Cardiac fibroblast (primary cell): ENCODE measurements around the gene LCLAT1.
"Not testable (repeated sequence)": the region's sequence is repeated elsewhere in the genome, so short reads cannot be mapped to it uniquely, and the experiment has no call there.

Source experiments
- DNase-seq, 2 donors: peaks; one replicate each; pipeline versions ENCODE4 v3.0.0 to v3.0.0-alpha.2; 2010; ENCODE audit warnings: low read depth in 2 of 2
- H3K4me3 ChIP-seq, 2 donors: replicated peaks in 1 of 2; 1 replicate in 1 of 2; 2 replicates in 1 of 2; pipeline ENCODE4 v1.5.1; 2011; ENCODE audit warnings: low read depth in 2 of 2, low read length in 2 of 2, mild to moderate bottlenecking in 2 of 2, moderate library complexity in 1 of 2
- CTCF ChIP-seq: IDR thresholded peaks from one replicate; pipeline ENCODE4 v1.5.1; 2011; ENCODE audit warnings: low read depth, mild to moderate bottlenecking, low read length, inconsistent platforms

The LCLAT1 gene

GRCh38 chr2:30493440-30493839 is 46.4 kb downstream of the LCLAT1 start:
- no peak overlapping the region for H3K4me3 ChIP-seq
- DNase-seq: no peak
- TF ChIP-seq CTCF: no peak

GRCh38 chr2:30495896-30496295 is 48.9 kb downstream of the LCLAT1 start:
- not testable (repeated sequence) for H3K4me3 ChIP-seq, DNase-seq

- no peak overlapping the region for H3K4me3 ChIP-seq
- DNase-seq: no peak
- no peak for TF ChIP-seq CTCF
Measured at GRCh38 chr2:30499681-30500080, 52.6 kb downstream of the LCLAT1 start.

GRCh38 chr2:30500699-30501098 is 53.7 kb downstream of the LCLAT1 start:
- no peak for DNase-seq
- H3K4me3 ChIP-seq: no peak overlapping the region
- no peak for TF ChIP-seq CTCF

GRCh38 chr2:30502310-30502709 is 55.3 kb downstream of the LCLAT1 start:
- no peak overlapping the region for H3K4me3 ChIP-seq
- no peak for DNase-seq
- no peak for TF ChIP-seq CTCF

DNA sequence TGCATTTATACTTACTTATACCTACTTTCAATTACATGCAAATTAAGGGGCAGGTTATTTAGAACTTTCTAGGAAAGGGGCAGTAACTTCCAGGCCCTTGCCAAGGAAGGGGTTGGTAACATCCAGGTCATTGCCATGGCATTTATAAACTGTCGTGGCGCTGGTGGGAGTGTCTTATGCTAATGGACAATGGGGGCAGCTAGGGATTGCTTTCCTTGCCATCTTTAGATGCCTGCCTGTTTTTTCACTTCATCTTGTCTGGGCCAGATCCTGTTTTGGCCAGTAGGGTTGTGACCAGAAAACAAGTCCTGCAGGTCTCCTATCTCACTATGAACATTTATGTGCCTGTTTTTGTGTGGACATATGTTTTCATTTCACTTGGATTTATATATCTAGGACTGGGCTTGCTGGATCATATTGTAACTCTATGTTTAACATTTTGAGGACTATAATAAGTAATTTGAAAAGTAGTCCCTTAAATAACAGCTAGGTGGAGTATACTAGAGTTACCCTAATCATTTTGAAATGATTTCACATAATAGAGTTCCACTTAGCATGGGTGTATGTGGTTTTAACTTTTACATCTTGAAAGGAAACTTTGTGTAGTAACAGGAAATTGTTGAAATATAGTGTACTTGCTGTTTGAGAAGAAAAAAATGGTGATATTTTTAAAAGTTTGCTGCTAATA is 56.1 kb downstream of the LCLAT1 start:
- no peak overlapping the region for H3K4me3 ChIP-seq
- peak; percentile 27 for DNase-seq
- peak; percentile 24 for TF ChIP-seq CTCF

- H3K4me3 ChIP-seq: no peak overlapping the region
- no peak for TF ChIP-seq CTCF
- DNase-seq: no peak
Measured at GRCh38 chr2:30503695-30504052, 56.6 kb downstream of the LCLAT1 start.
